GM21528 (cell line): Measurements from ENCODE around the gene HAUS8.

Experiments
- ATAC-seq: cut with Tn5 transposase; IDR thresholded peaks from one replicate; pipeline ENCODE4 v1.9.1; 2021; ENCODE audit warnings: mild to moderate bottlenecking, moderate library complexity; ENCODE audit not compliant: unreplicated experiment, low FRiP score

HAUS8 gene

DNA sequence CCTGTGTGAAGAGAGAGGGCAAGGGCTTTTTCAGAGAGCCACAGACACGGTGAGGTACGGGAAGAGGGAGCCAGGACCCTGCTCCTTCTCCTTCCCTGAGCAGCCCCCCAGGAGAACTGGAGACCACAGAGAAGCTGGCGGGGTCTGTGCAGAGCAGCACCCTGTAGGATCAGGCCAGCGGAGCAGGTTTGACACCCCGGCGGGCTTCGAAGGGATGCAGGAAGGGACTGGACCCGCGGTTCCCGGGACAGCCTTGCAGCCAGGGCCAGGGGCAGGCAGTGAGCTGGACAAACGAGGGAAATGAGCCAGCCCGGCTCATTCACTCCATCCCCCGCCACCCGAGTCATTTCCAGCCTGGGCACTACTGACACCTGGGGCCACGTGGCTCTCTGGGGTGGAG, 70.9 kb downstream of the HAUS8 start:
- ATAC-seq, result no peak

- ATAC-seq, result no peak
These were observed 72.8 kb downstream of the HAUS8 start for GRCh38 chr19:17002455-17002854.

GRCh38 chr19:17001603-17002183, 73.6 kb downstream of the HAUS8 start:
- ATAC-seq, result no peak
